Measurements from ENCODE around the gene KBTBD12.

- TF ChIP-seq ZNF274 (IDR thresholded peaks at IDR 0.05; ENCODE audit: low read depth, low read length): no peak
- TF ChIP-seq SUZ12 (IDR thresholded peaks at IDR 0.05; ENCODE audit: extremely low read depth, insufficient read depth, insufficient read length): no peak
- no peak for TF ChIP-seq YY1 (IDR thresholded peaks at IDR 0.05; ENCODE audit: insufficient read depth, insufficient read length)
Measured at GRCh38 chr3:127987309-127987995, 72.4 kb downstream of the KBTBD12 start.

All from NT2/D1 (cell line).